Astrocyte of the cerebellum (primary cell): ENCODE measurements around the gene VTI1A.

ENCODE experiments used
- DNase-seq: peaks from one replicate; pipeline ENCODE4 v3.0.0-alpha.2; 2011; ENCODE audit warnings: low read depth
- H3K4me3 ChIP-seq: 2 replicates; pipeline ENCODE4 v1.5.1; 2011; ENCODE audit warnings: mild to moderate bottlenecking, low read depth, low read length, moderate library complexity
- CTCF ChIP-seq: IDR thresholded peaks from 2 replicates; pipeline ENCODE4 v1.5.1; 2012; ENCODE audit warnings: low read length, low read depth, moderate library complexity, mild to moderate bottlenecking; ENCODE audit errors: missing control alignments
- in situ Hi-C: cut with HindIII; loops from 2 replicates; pipeline ENCODE4 v1.10.0; 2017; ENCODE audit warnings: low sequenced_read_pairs

Gene VTI1A

GRCh38 chr10:112677689-112678088, 230.7 kb downstream of the VTI1A start:
- in situ Hi-C loops = no loop called here
- TF ChIP-seq CTCF = no peak
- no peak for DNase-seq
- H3K4me3 ChIP-seq = no peak overlapping the region

- H3K4me3 ChIP-seq = no peak overlapping the region
- TF ChIP-seq CTCF = no peak
- no peak for DNase-seq
- in situ Hi-C loops = no loop called here
Measured at GRCh38 chr10:112678581-112678980, 231.6 kb downstream of the VTI1A start.

GRCh38 chr10:112678987-112679386, 232.0 kb downstream of the VTI1A start:
- no peak for TF ChIP-seq CTCF
- in situ Hi-C loops = no loop called here
- H3K4me3 ChIP-seq = no peak overlapping the region
- DNase-seq = no peak

GRCh38 chr10:112679392-112679791, 232.4 kb downstream of the VTI1A start:
- TF ChIP-seq CTCF = no peak
- DNase-seq = no peak
- no peak overlapping the region for H3K4me3 ChIP-seq
- in situ Hi-C loops = no loop called here

- DNase-seq = no peak
- H3K4me3 ChIP-seq = no peak overlapping the region
- in situ Hi-C loops = no loop called here
- no peak for TF ChIP-seq CTCF
Measured at GRCh38 chr10:112680586-112680985, 233.6 kb downstream of the VTI1A start.

GRCh38 chr10:112687647-112688046, 240.6 kb downstream of the VTI1A start:
- in situ Hi-C loops = no loop called here
- no peak overlapping the region for H3K4me3 ChIP-seq
- no peak for DNase-seq
- TF ChIP-seq CTCF = no peak
